Measurements from ENCODE around the gene ARNT2. TPM values are rescaled to one million over a fixed set of nuclear protein-coding genes. Genes with fewer than 3 reads are reported as not detected.

ARNT2 gene
- total RNA-seq, 4 donors from 2014 or later, result 0.26 to 22.9 (median 7.0) TPM

DNA sequence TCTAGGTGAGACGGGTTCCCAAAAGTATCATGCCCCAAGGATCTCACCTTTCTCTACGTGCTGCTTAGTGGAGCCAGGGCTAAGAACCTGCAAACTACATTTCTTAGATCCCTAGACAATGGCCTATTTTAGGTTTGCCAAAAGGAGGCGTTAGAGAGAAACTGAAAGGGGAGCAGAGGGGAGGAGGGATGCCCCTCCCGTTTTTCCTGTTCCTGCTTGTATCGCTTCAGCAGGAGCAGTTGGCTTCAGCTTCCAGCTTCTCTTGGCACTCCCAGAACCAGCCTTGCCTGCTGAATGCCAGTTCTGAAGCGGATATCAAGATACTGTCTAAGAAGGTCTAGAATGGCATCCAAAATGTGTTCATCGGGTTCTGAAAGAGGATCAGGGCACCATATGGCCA lies 232.5 kb downstream of the ARNT2 start:
- no peak for DNase-seq
- Histone ChIP-seq H3K27ac (no peak overlapping the region), H3K27me3 (no peaks in the 10 kb centered on the region), H3K9me3 (no peaks in the 10 kb centered on the region), H3K4me3 (no peak overlapping the region), H3K36me3 (no peaks in the 10 kb centered on the region), H3K4me1 (no peaks in the 10 kb centered on the region)
- intact Hi-C loops (cut with DNase I; ENCODE audit: low total_unique reads), result no loop called here
- TF ChIP-seq, protein P1, sequence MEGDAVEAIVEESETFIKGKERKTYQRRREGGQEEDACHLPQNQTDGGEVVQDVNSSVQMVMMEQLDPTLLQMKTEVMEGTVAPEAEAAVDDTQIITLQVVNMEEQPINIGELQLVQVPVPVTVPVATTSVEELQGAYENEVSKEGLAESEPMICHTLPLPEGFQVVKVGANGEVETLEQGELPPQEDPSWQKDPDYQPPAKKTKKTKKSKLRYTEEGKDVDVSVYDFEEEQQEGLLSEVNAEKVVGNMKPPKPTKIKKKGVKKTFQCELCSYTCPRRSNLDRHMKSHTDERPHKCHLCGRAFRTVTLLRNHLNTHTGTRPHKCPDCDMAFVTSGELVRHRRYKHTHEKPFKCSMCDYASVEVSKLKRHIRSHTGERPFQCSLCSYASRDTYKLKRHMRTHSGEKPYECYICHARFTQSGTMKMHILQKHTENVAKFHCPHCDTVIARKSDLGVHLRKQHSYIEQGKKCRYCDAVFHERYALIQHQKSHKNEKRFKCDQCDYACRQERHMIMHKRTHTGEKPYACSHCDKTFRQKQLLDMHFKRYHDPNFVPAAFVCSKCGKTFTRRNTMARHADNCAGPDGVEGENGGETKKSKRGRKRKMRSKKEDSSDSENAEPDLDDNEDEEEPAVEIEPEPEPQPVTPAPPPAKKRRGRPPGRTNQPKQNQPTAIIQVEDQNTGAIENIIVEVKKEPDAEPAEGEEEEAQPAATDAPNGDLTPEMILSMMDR (IDR thresholded peaks at IDR 0.05), result no peak
- no peak for TF ChIP-seq POLR2A (IDR thresholded peaks at IDR 0.05)

DNA sequence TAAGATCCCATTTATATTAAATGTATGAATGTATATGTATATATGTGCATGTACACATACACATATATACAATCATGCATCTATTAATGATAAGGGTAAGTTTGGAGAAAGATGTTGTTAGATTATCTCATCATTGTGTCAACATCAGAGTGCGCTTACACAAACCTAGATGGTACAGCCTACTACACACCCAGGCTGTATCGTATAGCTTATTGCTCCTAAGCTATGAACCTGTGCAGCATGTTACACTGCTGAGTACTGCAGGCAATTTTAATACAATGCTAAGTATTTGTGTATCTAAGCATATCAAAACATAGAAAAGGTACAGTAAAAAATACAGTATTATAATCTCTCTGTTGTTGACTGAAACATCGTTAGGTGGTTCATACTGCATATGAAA lies 233.6 kb downstream of the ARNT2 start:
- Histone ChIP-seq H3K27me3 (no peaks in the 10 kb centered on the region), H3K4me1 (no peaks in the 10 kb centered on the region), H3K36me3 (no peaks in the 10 kb centered on the region), H3K27ac (no peak overlapping the region), H3K4me3 (no peak overlapping the region), H3K9me3 (no peaks in the 10 kb centered on the region)
- intact Hi-C loops (cut with DNase I; ENCODE audit: low total_unique reads), result no loop called here
- DNase-seq, result no peak
- TF ChIP-seq, protein P1 (IDR thresholded peaks at IDR 0.05), result no peak
- TF ChIP-seq POLR2A (IDR thresholded peaks at IDR 0.05), result no peak

DNA sequence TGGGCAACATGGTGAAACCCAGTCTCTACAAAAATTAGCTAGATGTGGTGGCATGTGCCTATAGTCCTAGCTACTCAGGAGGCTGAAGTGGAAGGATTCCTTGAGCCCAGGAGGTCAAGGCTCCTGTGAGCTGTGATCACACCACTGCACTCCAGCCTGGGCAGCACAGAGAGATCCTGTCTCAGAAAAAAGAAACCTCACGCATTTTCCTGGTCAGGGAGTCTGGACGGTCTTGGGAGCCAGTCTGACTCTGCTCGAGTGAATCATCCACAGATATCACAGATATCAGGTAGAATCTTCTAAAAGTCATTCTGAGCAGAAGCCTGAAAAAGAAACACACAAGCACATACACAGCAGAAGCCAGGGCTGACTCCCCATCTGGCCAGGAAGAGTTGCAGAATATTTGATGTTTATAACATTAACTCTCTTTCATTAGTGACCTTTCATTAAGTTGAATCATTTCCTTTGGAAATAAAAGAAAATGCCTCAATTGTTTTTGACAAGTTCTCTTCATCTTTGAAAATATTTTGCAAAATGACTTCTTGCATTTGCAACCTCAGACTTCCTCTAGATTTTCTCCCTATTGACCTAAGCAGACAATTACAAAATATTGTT lies 234.5 kb downstream of the ARNT2 start:
- intact Hi-C loops (cut with DNase I; ENCODE audit: low total_unique reads), result no loop called here
- DNase-seq, result no peak
- no peak overlapping the region for H3K4me3 ChIP-seq
- no peak overlapping the region for H3K27ac ChIP-seq
- no peaks in the 10 kb centered on the region for H3K27me3 ChIP-seq
- H3K4me1 ChIP-seq, result no peaks in the 10 kb centered on the region
- no peaks in the 10 kb centered on the region for H3K36me3 ChIP-seq
- no peaks in the 10 kb centered on the region for H3K9me3 ChIP-seq
- no peak for TF ChIP-seq POLR2A (IDR thresholded peaks at IDR 0.05)
- TF ChIP-seq, protein P1 (IDR thresholded peaks at IDR 0.05), result no peak

DNA sequence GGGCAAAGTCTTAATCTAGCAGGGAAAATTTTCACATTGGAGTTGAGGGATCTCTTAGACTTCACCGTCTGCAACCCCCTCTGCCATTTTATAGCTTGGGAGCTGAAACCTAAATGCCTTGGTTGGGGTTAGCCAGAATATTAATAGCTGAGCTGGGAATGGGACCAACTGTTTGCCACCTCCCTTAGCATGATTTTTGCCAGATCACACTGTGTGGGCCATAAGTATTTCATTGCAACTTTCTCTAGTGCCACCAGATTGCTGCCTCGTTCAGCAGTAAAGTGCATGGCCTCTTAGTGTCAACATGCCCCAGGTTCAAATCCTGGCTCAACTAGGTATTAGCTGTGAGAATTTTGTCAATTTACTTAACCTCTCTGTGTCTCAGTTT lies 235.0 kb downstream of the ARNT2 start:
- H3K36me3 ChIP-seq, result no peaks in the 10 kb centered on the region
- no peak overlapping the region for H3K4me3 ChIP-seq
- H3K4me1 ChIP-seq, result no peaks in the 10 kb centered on the region
- H3K27me3 ChIP-seq, result no peaks in the 10 kb centered on the region
- no peaks in the 10 kb centered on the region for H3K9me3 ChIP-seq
- DNase-seq, result no peak
- no peak for TF ChIP-seq POLR2A (IDR thresholded peaks at IDR 0.05)
- TF ChIP-seq, protein P1 (IDR thresholded peaks at IDR 0.05), result no peak
- intact Hi-C loops (cut with DNase I; ENCODE audit: low total_unique reads), result no loop called here
- H3K27ac ChIP-seq, result no peak overlapping the region

DNA sequence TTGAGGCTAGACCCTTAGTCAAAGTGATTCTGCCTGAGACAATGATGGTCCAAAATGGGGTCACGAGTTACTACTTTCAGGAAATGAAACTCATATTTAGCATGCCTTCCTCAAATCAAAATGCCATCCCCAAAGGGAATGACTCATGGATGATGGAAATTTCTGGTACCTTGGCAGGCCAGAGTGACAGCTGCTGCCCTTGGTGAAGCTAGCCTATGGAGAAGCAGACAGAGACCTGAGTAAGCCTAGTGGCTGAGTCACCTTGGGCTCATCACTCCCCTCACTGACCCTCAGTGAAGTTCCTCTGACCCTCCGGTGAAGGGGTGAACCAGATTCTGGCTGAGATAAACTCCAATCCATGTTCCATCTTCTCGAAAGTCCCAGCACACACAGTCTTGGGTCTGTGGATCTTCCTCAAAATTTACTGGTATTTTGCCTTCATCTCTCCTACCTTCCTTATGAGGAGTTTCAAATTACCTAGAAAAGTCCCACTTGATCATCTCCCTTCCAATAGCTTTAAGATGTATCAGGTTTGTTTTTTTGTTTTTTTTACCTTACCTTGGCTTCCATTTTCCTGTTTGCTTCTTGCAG lies 236.4 kb downstream of the ARNT2 start:
- Histone ChIP-seq H3K4me1 (no peaks in the 10 kb centered on the region), H3K4me3 (no peak overlapping the region), H3K9me3 (no peaks in the 10 kb centered on the region), H3K36me3 (no peaks in the 10 kb centered on the region), H3K27ac (no peak overlapping the region), H3K27me3 (no peaks in the 10 kb centered on the region)
- intact Hi-C loops (cut with DNase I; ENCODE audit: low total_unique reads), result no loop called here
- no peak for TF ChIP-seq POLR2A (IDR thresholded peaks at IDR 0.05)
- TF ChIP-seq, protein P1 (IDR thresholded peaks at IDR 0.05), result no peak
- no peak for DNase-seq
